NCI-H146 treated with DMSO at 0.1 percent for 48 hours (cell line): Measurements from ENCODE around the gene CLTCL1.
A peak's percentile ranks its signal among the peaks of the same experiment; 100 is the strongest.
"Not testable (repeated sequence)": the region's sequence is repeated elsewhere in the genome, so short reads cannot be mapped to it uniquely, and the experiment has no call there.

Experiments used
- DNase-seq: peaks from one replicate; lab custom pipeline; 2025; ENCODE audit not compliant: unreplicated experiment; lab: John Stamatoyannopoulos, UW

Gene CLTCL1

GRCh38 chr22:19176732-19177131, 114.8 kb downstream of the CLTCL1 start:
- DNase-seq, result no peak

GRCh38 chr22:19176175-19176643, 115.3 kb downstream of the CLTCL1 start:
- no peak for DNase-seq

- DNase-seq, result no peak
Measured at GRCh38 chr22:19175602-19176174, 115.8 kb downstream of the CLTCL1 start.

GRCh38 chr22:19175026-19175601, 116.4 kb downstream of the CLTCL1 start:
- DNase-seq, result no peak

GRCh38 chr22:19174106-19175025, 117.2 kb downstream of the CLTCL1 start:
- DNase-seq, result no peak

- DNase-seq, result no peak
Measured at GRCh38 chr22:19173047-19174035, 118.2 kb downstream of the CLTCL1 start.

- DNase-seq, result no peak
Measured at GRCh38 chr22:19172213-19173046, 119.1 kb downstream of the CLTCL1 start.

GRCh38 chr22:19169947-19170318, 121.6 kb downstream of the CLTCL1 start:
- DNase-seq, result no peak

- no peak for DNase-seq
Measured at GRCh38 chr22:19169002-19169946, 122.2 kb downstream of the CLTCL1 start.

- peak; percentile 78 for DNase-seq
Measured at GRCh38 chr22:19168088-19168890, 123.2 kb downstream of the CLTCL1 start.

- no peak for DNase-seq
Measured at GRCh38 chr22:19167106-19167869, 124.2 kb downstream of the CLTCL1 start.

- no peak for DNase-seq
Measured at GRCh38 chr22:19166421-19166820, 125.1 kb downstream of the CLTCL1 start.

GRCh38 chr22:19164425-19164824, 127.1 kb downstream of the CLTCL1 start:
- DNase-seq, result no peak

GRCh38 chr22:19158649-19159048, 132.9 kb downstream of the CLTCL1 start:
- DNase-seq, result not testable (repeated sequence)

GRCh38 chr22:19156109-19156508, 135.4 kb downstream of the CLTCL1 start:
- DNase-seq, result not testable (repeated sequence)

GRCh38 chr22:19152942-19153883, 138.3 kb downstream of the CLTCL1 start:
- no peak for DNase-seq
